Smooth muscle cell (in vitro differentiated cells): ENCODE data around the gene CHEK2. TPM values are rescaled to one million over a fixed set of nuclear protein-coding genes. Genes with fewer than 3 reads are reported as not detected.
"Not testable (repeated sequence)": the region's sequence is repeated elsewhere in the genome, so short reads cannot be mapped to it uniquely, and the experiment has no call there.

Source experiments
- DNase-seq: peaks from one replicate; lab custom pipeline; 2025; ENCODE audit not compliant: unreplicated experiment; lab: John Stamatoyannopoulos, UW
- H2AFZ ChIP-seq: fragments of 200-600 bp; sonication (generic); 2 replicates; pipeline ENCODE4 v1.6.0; 2016; ENCODE audit warnings: antibody characterized with exemption, low read depth, mild to moderate bottlenecking
- H3F3A ChIP-seq: fragments of 200-600 bp; sonication (generic); 2 replicates; pipeline ENCODE4 v1.6.0; 2017; ENCODE audit warnings: antibody characterized with exemption, low read depth
- H3K27ac ChIP-seq: fragments of 200-600 bp; sonication (generic); 2 replicates; pipeline ENCODE4 v1.5.1; 2016; ENCODE audit warnings: low read depth, mild to moderate bottlenecking
- H3K27me3 ChIP-seq: fragments of 200-600 bp; sonication (generic); 2 replicates; pipeline ENCODE4 v1.6.1; 2016; ENCODE audit warnings: low read depth, mild to moderate bottlenecking
- H3K36me3 ChIP-seq: fragments of 200-600 bp; sonication (generic); 2 replicates; pipeline ENCODE4 v1.5.1; 2016; ENCODE audit warnings: low read depth
- H3K4me1 ChIP-seq: fragments of 200-600 bp; sonication (generic); 2 replicates; pipeline ENCODE4 v1.5.1; 2016; ENCODE audit warnings: low read depth
- H3K4me2 ChIP-seq: fragments of 200-600 bp; sonication (generic); 2 replicates; pipeline ENCODE4 v1.6.0; 2016; ENCODE audit warnings: mild to moderate bottlenecking
- H3K4me3 ChIP-seq: fragments of 200-600 bp; sonication (generic); 2 replicates; pipeline ENCODE4 v1.5.1; 2016; ENCODE audit warnings: mild to moderate bottlenecking
- H3K79me2 ChIP-seq: fragments of 200-600 bp; sonication (generic); 2 replicates; pipeline ENCODE4 v1.6.0; 2016; ENCODE audit warnings: low read depth, mild to moderate bottlenecking
- H3K9ac ChIP-seq: fragments of 200-600 bp; sonication (generic); 2 replicates; pipeline ENCODE4 v1.6.0; 2016; ENCODE audit warnings: low read depth
- H3K9me3 ChIP-seq: fragments of 200-600 bp; sonication (generic); replicated peaks from 2 replicates; pipeline ENCODE4 v1.5.1; 2016; ENCODE audit warnings: low read depth
- H4K20me1 ChIP-seq: fragments of 200-600 bp; sonication (generic); 2 replicates; pipeline ENCODE4 v1.6.0; 2016; ENCODE audit warnings: low read depth
- WGBS: methylation state at CpG from one replicate; pipeline ENCODE4 v1.1.7; 2016; ENCODE audit warnings: low lambda C conversion rate; 5-methylcytosine and 5-hydroxymethylcytosine counted together
- polyA plus RNA-seq: library from polyadenylated mRNA; unstranded; fragments of >200 nt; fragmentation: Nextera tagmentation; extraction: Ambion mirVana; gene quantifications from 2 replicates; pipeline ENCODE4 v1.2.1, GENCODE V29; 2016
- total RNA-seq: library from RNA; depleted of rRNA; stranded (reverse); fragments of >200 nt; gene quantifications from 2 replicates; pipeline ENCODE4 v1.2.3, GENCODE V29; 2014
- TF ChIP-seq, protein P1 (sequence below): fragments of 200-600 bp; sonication (generic); IDR thresholded peaks from 2 replicates; pipeline ENCODE4 v1.5.1; 2017; ENCODE audit warnings: borderline replicate concordance, mild to moderate bottlenecking, antibody characterized with exemption; ENCODE audit not compliant: insufficient read depth, poor library complexity, severe bottlenecking

Gene CHEK2
- total and polyA plus RNA-seq, 2 experiments from 2014 or later, result 11.5 to 12.7 TPM

- DNase-seq, H3K36me3 ChIP-seq, H3K27ac ChIP-seq, H3K9me3 ChIP-seq, H3K4me1 ChIP-seq, H3F3A ChIP-seq, H3K79me2 ChIP-seq, H3K27me3 ChIP-seq: not testable (repeated sequence)
- H3K4me3 ChIP-seq, result peak overlapping the region; percentile 85
- peaks cover 21% of the 10 kb centered on the region for H4K20me1 ChIP-seq
- H3K9ac ChIP-seq, result peak overlapping the region; percentile 73
- WGBS, result 26% methylated on average over 58 of the region's 58 CpGs
- peak overlapping the region; percentile 84 for H3K4me2 ChIP-seq
- H2AFZ ChIP-seq, result peak overlapping the region; percentile 72
These were observed 62.6 kb downstream of the CHEK2 start for GRCh38 chr22:28678778-28679610.

DNA sequence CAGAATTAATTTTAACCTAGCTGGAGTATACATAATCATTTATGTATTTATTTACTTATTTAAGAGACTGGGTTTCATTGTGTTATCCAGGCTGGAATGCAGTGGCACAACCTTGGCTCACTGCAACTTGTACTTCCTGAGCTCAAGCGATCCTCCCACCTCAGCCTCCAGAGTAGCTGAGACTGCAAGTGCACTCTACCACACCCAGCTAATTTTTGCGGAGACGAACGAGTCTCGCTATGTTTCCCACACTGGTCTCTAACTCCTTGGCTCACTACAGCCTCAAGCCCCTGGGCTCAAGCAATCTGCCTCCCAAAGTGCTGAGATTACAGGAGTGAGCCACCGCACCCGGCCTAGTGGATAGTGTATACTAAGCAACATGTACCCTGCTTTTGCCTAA, 63.5 kb downstream of the CHEK2 start:
- not testable (repeated sequence) for H3K9me3 ChIP-seq, H3K36me3 ChIP-seq, H3F3A ChIP-seq, H3K4me3 ChIP-seq, H3K4me1 ChIP-seq, DNase-seq, H3K9ac ChIP-seq, H3K4me2 ChIP-seq, H3K27ac ChIP-seq, H3K79me2 ChIP-seq, H2AFZ ChIP-seq, H3K27me3 ChIP-seq
- 90% methylated on average over 7 of the region's 7 CpGs for WGBS
- peaks cover 29% of the 10 kb centered on the region for H4K20me1 ChIP-seq

DNA sequence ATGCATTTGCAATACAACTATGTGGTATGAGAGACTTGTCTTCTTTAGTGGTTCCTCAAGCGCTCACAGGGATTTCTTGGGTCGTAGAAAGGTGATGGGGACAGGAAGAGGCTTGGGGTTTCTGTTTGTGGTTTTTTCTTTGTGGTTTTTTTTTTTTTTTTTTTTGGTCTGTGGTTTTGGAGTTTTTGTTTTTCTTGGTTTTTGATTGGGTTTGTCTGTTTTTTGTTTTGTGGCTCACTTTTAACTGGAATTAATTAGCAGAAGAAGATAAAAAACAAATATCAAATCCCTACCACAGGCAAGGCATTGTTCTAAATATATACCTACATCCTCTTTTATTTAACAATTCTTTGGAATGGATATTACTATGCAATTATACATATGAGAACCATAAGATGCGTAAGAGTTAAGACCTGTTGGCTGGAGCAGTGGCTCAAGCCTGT, 67.5 kb downstream of the CHEK2 start:
- H3K4me3 ChIP-seq, result no peak overlapping the region
- H3K9me3 ChIP-seq, result no peaks in the 10 kb centered on the region
- DNase-seq, result no peak
- TF ChIP-seq, protein P1, sequence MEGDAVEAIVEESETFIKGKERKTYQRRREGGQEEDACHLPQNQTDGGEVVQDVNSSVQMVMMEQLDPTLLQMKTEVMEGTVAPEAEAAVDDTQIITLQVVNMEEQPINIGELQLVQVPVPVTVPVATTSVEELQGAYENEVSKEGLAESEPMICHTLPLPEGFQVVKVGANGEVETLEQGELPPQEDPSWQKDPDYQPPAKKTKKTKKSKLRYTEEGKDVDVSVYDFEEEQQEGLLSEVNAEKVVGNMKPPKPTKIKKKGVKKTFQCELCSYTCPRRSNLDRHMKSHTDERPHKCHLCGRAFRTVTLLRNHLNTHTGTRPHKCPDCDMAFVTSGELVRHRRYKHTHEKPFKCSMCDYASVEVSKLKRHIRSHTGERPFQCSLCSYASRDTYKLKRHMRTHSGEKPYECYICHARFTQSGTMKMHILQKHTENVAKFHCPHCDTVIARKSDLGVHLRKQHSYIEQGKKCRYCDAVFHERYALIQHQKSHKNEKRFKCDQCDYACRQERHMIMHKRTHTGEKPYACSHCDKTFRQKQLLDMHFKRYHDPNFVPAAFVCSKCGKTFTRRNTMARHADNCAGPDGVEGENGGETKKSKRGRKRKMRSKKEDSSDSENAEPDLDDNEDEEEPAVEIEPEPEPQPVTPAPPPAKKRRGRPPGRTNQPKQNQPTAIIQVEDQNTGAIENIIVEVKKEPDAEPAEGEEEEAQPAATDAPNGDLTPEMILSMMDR, result no peak
- H4K20me1 ChIP-seq, result peaks cover 43% of the 10 kb centered on the region
- no peaks in the 10 kb centered on the region for H3K36me3 ChIP-seq
- H3K9ac ChIP-seq, result no peak overlapping the region
- no peaks in the 10 kb centered on the region for H3K4me1 ChIP-seq
- 30% methylated on average over 3 of the region's 3 CpGs for WGBS
- no peaks in the 10 kb centered on the region for H3F3A ChIP-seq
- H3K4me2 ChIP-seq, result peak overlapping the region; percentile 3
- no peak overlapping the region for H2AFZ ChIP-seq
- no peaks in the 10 kb centered on the region for H3K27me3 ChIP-seq
- peaks cover 10% of the 10 kb centered on the region for H3K79me2 ChIP-seq
- H3K27ac ChIP-seq, result no peak overlapping the region

GRCh38 chr22:28670756-28671155, 70.9 kb downstream of the CHEK2 start:
- H3K9ac ChIP-seq, result no peak overlapping the region
- no peak for DNase-seq
- H3K27ac ChIP-seq, result no peak overlapping the region
- no peaks in the 10 kb centered on the region for H3K4me1 ChIP-seq
- no peaks in the 10 kb centered on the region for H3F3A ChIP-seq
- no peak overlapping the region for H3K4me3 ChIP-seq
- WGBS, result 92% methylated on average over 3 of the region's 3 CpGs
- TF ChIP-seq, protein P1, result no peak
- no peaks in the 10 kb centered on the region for H3K9me3 ChIP-seq
- H3K4me2 ChIP-seq, result no peak overlapping the region
- no peak overlapping the region for H2AFZ ChIP-seq
- no peaks in the 10 kb centered on the region for H3K27me3 ChIP-seq
- peaks cover 10% of the 10 kb centered on the region for H3K79me2 ChIP-seq
- no peaks in the 10 kb centered on the region for H3K36me3 ChIP-seq
- H4K20me1 ChIP-seq, result peaks cover 40% of the 10 kb centered on the region
